Measurements from ENCODE around the gene NOTCH2. TPM values are rescaled to one million over a fixed set of nuclear protein-coding genes. Genes with fewer than 3 reads are reported as not detected.

NOTCH2 gene
- total and polyA plus RNA-seq, 2 donors (not counting 1 experiment from before 2014, with no cell fraction given): 32.1 to 184 TPM

DNA sequence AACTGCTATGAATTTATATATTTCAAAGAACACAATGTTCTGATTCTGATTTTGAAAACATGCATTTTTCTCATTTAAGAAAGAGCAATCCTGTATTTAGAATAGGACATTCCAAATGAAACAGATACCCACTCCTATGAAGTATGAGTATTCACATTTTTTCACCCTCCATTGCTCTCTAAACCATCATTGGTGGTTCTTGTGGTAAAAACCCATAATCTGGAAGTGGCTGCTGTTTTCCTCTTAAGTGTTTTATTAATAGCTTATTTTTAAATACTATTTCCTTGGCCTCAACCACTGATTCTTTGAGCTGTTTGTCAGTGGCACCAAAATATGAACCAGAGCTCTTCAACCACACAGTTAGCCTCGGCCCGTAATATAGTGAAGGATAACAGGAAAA is 113.2 kb downstream of the NOTCH2 start:
- Histone ChIP-seq H3K4me1 (ENCODE audit: control insufficient read depth in 2 of 2, insufficient read depth in 2 of 2, low read length in 2 of 2) (no peaks in the 10 kb centered on the region), H3K9ac (ENCODE audit: low read length) (no peak overlapping the region), H2AFZ (ENCODE audit: insufficient read depth, low read depth, low read length, poor library complexity, severe bottlenecking) (no peak overlapping the region), H3K36me3 (replicated peaks in 1 of 2; ENCODE audit: control extremely low read depth in 1 of 2, control insufficient read depth in 1 of 2, extremely low read depth in 1 of 2, insufficient read depth in 2 of 2, low read length in 1 of 2) (peaks cover 4 to 88% of the 10 kb centered on the region in 2 experiments), H4K20me1 (ENCODE audit: control insufficient read depth, insufficient read depth, low read length, poor library complexity, severe bottlenecking) (no peaks in the 10 kb centered on the region), H3K9me3 (ENCODE audit: control extremely low read depth in 1 of 3, control insufficient read depth in 2 of 3, insufficient read depth in 1 of 3, low read length in 2 of 3) (no peaks in the 10 kb centered on the region), H3K79me2 (ENCODE audit: control insufficient read depth, insufficient read depth, low read length) (no peaks in the 10 kb centered on the region), H3K27ac (ENCODE audit: low read length in 2 of 2) (no peak overlapping the region), H3K27me3 (replicated peaks in 1 of 4; ENCODE audit: control extremely low read depth in 1 of 4, control insufficient read depth in 3 of 4, insufficient read depth in 4 of 4, low read length in 3 of 4) (no peaks in the 10 kb centered on the region), H3K4me3 (ENCODE audit: control extremely low read depth in 1 of 5, extremely low read depth in 1 of 5, insufficient read depth in 1 of 5, low read depth in 2 of 5, low read length in 4 of 5) (no peak overlapping the region), H3K4me2 (replicated peaks; ENCODE audit: low read depth, low read length, poor library complexity, severe bottlenecking) (no peak overlapping the region)
- H3K4me3 Mint-ChIP-seq: no peak overlapping the region
- H3K27ac Mint-ChIP-seq: no peak overlapping the region
- TF ChIP-seq, protein P1, sequence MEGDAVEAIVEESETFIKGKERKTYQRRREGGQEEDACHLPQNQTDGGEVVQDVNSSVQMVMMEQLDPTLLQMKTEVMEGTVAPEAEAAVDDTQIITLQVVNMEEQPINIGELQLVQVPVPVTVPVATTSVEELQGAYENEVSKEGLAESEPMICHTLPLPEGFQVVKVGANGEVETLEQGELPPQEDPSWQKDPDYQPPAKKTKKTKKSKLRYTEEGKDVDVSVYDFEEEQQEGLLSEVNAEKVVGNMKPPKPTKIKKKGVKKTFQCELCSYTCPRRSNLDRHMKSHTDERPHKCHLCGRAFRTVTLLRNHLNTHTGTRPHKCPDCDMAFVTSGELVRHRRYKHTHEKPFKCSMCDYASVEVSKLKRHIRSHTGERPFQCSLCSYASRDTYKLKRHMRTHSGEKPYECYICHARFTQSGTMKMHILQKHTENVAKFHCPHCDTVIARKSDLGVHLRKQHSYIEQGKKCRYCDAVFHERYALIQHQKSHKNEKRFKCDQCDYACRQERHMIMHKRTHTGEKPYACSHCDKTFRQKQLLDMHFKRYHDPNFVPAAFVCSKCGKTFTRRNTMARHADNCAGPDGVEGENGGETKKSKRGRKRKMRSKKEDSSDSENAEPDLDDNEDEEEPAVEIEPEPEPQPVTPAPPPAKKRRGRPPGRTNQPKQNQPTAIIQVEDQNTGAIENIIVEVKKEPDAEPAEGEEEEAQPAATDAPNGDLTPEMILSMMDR (IDR thresholded peaks at IDR 0.05): no peak
- TF ChIP-seq EZH2 (IDR thresholded peaks at IDR 0.05; ENCODE audit: borderline replicate concordance, insufficient read depth, low read depth, low read length, poor library complexity, severe bottlenecking): no peak
- ChIA-PET CTCF (interaction anchor here (1.2 to 2.0 kb wide), 2 partner anchors 8 to 12 kb away, joined by 3 to 7 read pairs; no protein-coding TSS in a partner anchor), POLR2A (no interaction called here)
- intact Hi-C loops (cut with micrococcal nuclease): no loop called here
- ATAC-seq (ENCODE audit: low read depth) (no peak), DNase-seq (no peak)
- H3K4me1 Mint-ChIP-seq: no peaks in the 10 kb centered on the region
- H3K9me3 Mint-ChIP-seq (ENCODE audit: insufficient read depth): no peaks in the 10 kb centered on the region
- WGBS (ENCODE audit: insufficient coverage): no CpG with 5 or more reads among the region's 2 CpGs
- H3K27me3 Mint-ChIP-seq: no peaks in the 10 kb centered on the region

DNA sequence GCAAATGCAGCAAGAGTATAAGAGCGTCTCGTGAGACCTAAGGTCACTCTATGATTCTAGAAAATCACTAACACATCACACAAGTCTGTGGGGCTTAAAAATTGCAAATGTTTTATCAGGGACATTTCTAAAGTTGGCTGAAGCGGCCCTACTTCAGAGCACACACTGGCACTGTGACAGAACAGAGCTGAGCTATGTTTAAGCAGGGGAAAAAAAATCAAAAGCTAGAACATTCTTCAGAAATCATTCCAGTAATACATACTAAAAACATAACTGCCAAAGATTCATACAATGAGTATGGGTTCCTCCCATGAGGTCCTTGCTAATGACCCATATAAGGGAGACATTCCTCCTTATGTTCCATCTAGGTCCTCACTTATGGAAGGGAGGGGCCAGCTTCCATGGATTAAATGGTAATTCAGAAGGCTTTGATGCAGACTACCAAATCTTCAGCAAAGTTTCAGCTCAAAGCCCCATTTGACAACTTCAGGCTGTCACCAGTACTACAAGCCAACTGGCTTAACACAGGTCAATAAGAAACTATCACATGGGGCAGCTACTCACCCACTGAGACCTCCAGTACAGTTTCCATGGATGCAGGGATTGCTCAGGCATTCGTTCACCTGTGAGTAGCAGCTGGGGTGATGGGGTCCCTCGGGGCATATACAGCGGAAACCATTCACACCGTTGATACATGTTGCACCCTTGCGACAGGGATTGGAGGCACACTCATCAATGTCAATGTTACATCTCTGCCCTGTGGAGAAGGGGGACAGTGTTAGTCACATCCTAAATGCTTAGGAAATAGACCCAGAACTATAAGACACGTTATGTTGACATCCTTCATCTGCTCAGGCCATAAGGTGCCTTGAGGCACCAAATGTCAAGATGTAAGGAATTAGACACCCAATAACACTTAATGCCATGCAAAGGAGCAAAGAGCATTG is 114.7 kb downstream of the NOTCH2 start:
- intact Hi-C loops (cut with micrococcal nuclease): no loop called here
- CTCF ChIA-PET: interaction anchor here (1.1 to 1.2 kb wide), 2 partner anchors 10 to 14 kb away, joined by 3 to 4 read pairs; no protein-coding TSS in a partner anchor

More for the DNA sequence above, 114.7 kb downstream of the NOTCH2 start:
- WGBS (ENCODE audit: insufficient coverage): 94% methylated on average over 5 of the region's 9 CpGs
- Histone ChIP-seq H3K79me2 (ENCODE audit: control insufficient read depth, insufficient read depth, low read length) (no peaks in the 10 kb centered on the region), H3K27me3 (replicated peaks in 1 of 4; ENCODE audit: control extremely low read depth in 1 of 4, control insufficient read depth in 3 of 4, insufficient read depth in 4 of 4, low read length in 3 of 4) (no peaks in the 10 kb centered on the region), H3K36me3 (replicated peaks in 1 of 2; ENCODE audit: control extremely low read depth in 1 of 2, control insufficient read depth in 1 of 2, extremely low read depth in 1 of 2, insufficient read depth in 2 of 2, low read length in 1 of 2) (peaks cover 4 to 92% of the 10 kb centered on the region in 2 experiments), H3K9ac (ENCODE audit: low read length) (no peak overlapping the region), H3K9me3 (ENCODE audit: control extremely low read depth in 1 of 3, control insufficient read depth in 2 of 3, insufficient read depth in 1 of 3, low read length in 2 of 3) (no peaks in the 10 kb centered on the region), H3K27ac (ENCODE audit: low read length in 2 of 2) (no peak overlapping the region), H3K4me2 (replicated peaks; ENCODE audit: low read depth, low read length, poor library complexity, severe bottlenecking) (no peak overlapping the region), H2AFZ (ENCODE audit: insufficient read depth, low read depth, low read length, poor library complexity, severe bottlenecking) (no peak overlapping the region), H3K4me3 (ENCODE audit: control extremely low read depth in 1 of 5, extremely low read depth in 1 of 5, insufficient read depth in 1 of 5, low read depth in 2 of 5, low read length in 4 of 5) (no peak overlapping the region), H3K4me1 (ENCODE audit: control insufficient read depth in 2 of 2, insufficient read depth in 2 of 2, low read length in 2 of 2) (no peaks in the 10 kb centered on the region), H4K20me1 (ENCODE audit: control insufficient read depth, insufficient read depth, low read length, poor library complexity, severe bottlenecking) (no peaks in the 10 kb centered on the region)
- H3K4me1 Mint-ChIP-seq: no peaks in the 10 kb centered on the region
- no peak overlapping the region for H3K27ac Mint-ChIP-seq
- TF ChIP-seq EZH2 (IDR thresholded peaks at IDR 0.05; ENCODE audit: borderline replicate concordance, insufficient read depth, low read depth, low read length, poor library complexity, severe bottlenecking): no peak
- TF ChIP-seq, protein P1 (IDR thresholded peaks at IDR 0.05): no peak
- POLR2A ChIA-PET: no interaction called here
- H3K9me3 Mint-ChIP-seq (ENCODE audit: insufficient read depth): no peaks in the 10 kb centered on the region
- H3K4me3 Mint-ChIP-seq: no peak overlapping the region
- no peaks in the 10 kb centered on the region for H3K27me3 Mint-ChIP-seq
- DNase-seq (no peak), ATAC-seq (ENCODE audit: low read depth) (no peak)
